Activated CD4-positive, CD25-positive, alpha-beta regulatory T cell treated with anti-CD3 and anti-CD28 coated beads, Interleukin-2, amount 50 U/mL, for 16 hours (primary cell): Measurements from ENCODE around the gene TSC1.
"Not testable (repeated sequence)": the region's sequence is repeated elsewhere in the genome, so short reads cannot be mapped to it uniquely, and the experiment has no call there.

Experiments
- DNase-seq: peaks from one replicate; pipeline ENCODE4 v3.0.0-alpha.2; 2020; ENCODE audit warnings: low read depth, low spot score

TSC1 gene

DNA sequence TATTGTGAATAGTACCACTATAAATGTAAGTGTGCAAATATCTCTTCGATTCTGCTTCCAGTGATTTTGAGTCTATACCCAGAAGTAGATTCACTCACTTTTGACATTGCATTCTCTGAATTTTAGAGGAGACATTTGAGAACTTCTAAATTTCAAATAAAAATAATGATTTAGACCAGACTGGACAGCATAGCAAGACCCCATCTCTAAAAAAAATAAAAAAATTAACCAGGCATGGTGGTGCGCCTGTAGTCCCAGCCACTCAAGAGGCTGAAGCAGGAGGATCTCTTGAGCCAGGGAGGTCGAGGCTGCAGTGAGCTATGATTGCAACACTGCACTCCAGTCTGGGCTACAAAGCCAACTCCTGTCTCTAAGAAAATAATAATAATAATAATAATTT is 32.2 kb upstream of the TSC1 start:
- DNase-seq: no peak

DNA sequence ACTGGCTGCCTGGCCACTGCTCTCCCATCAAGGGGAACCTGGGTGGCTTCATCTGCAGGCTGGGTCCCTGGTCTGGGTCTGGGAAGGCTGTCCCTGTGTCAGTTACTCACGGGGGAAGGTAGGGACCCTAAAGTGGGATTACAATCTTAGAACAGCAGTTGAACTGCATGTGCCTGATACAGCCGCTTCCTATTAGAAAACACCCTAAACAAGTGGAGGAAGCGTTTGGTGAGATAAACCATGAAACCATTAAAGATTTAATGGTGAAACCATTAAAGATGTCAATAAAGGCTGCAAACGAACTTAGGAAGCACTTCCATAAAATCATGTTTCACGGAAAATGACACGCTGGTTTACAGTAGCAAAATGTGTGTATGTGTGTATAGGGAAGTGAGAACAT is 31.5 kb upstream of the TSC1 start:
- DNase-seq: no peak

DNA sequence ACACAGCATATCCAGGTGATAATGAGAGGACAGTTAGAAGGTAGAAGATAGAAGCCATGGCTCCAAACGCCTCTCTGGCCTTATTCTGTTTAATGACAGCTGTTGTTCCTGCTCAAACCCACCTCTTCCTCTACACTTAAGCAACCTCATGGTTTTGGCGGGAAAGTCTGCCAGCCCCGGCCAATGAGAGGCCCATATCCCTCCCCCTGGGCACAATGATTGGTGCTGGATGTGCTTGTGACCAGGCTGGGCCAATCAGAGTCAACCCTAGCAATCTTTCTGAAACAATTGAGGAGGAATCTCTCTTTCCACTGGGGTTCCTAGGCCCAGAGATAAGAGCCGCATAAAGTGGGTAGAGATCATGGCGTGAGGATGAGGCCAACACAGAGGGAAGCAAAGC is 29.3 kb upstream of the TSC1 start:
- no peak for DNase-seq

DNA sequence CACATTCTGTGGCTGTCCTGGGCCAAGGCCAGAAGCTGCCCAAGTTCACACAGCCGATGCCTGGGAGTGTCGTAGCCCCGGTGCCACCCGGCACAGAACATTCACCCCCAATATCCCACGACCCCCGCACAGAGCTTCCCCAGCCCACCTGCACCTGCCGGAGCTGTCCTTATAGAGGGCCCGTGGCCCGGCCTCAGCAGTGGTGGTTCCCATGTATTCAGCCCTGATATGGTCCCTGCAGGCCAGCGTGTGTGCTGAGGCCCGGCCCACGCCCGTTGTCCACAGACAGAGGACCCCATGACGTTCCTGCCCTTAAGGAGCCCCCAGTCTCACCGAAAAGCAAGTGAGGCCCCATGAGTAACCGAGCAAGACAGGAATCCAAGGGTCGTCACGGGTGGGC is 28.8 kb upstream of the TSC1 start:
- DNase-seq: no peak

DNA sequence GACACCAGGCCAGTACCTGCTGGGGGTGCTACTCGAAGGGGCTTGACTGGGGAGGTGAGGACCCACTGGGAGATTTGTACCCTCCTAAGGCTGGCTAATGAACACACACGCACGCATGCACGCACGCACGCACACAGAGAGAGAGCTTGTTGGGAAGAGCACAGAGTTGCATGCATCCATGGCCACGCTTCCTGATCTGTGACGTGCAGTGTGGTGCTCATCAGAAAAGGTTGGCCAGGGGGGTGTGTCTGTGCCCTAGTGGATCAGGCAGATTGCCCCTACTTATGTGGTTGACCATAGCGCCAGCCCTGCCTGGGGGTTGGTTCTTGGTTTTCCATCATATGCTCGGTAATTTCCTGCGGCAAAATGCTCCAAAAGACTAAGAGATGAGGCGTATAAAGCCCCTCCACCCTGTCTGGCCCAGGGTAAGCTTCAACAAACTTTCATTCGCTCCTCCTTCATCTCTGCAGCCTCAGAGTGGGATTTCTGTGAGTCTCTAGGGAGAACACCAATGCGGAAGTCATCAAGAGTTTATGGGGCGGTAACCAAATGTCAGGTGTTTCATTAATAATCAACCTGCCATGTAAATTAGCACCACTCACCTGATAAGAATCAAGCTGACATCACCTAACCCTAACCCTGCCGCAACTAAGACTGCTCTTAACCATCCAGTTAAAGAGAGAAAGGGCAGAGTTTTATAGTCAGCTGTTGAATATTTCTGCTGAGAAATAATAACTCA is 26.1 kb upstream of the TSC1 start:
- no peak for DNase-seq

DNA sequence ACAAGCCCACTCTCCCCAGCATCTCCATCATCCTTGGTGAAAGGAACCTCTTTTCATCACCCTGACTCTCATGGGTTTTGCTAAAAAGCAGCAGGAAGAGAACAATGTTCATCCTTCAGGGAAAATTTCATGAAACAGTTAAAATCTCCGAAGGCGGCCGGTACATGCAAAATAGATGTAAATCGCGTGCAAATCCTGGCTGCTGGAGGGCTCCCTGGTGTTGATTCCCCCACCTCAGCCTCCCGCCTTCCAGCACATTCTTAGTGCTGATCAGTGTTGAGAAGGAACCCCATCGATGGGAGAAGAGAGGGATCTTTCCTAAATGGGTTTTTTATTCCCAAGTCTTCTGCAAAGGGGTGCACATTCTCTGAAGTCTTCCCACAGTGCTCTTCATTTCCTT is 25.4 kb upstream of the TSC1 start:
- DNase-seq: no peak

DNA sequence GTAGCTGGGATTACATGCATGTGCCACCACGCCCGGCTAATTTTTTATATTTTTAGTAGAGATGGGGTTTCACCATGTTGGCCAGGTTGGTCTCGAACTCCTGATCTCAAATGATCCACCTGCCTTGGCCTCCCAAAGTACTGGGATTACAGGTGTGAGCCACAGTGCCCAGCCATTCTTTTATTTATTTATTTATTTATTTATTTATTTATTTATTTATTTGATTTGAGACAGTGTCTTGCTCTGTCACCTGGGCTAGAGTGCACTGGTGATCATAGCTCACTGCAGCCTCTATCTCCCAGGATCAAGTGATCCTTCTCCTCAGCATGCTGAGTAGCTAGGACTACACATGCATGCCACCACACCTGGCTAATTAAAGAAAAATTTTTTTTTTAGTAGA is 23.5 kb upstream of the TSC1 start:
- not testable (repeated sequence) for DNase-seq

DNA sequence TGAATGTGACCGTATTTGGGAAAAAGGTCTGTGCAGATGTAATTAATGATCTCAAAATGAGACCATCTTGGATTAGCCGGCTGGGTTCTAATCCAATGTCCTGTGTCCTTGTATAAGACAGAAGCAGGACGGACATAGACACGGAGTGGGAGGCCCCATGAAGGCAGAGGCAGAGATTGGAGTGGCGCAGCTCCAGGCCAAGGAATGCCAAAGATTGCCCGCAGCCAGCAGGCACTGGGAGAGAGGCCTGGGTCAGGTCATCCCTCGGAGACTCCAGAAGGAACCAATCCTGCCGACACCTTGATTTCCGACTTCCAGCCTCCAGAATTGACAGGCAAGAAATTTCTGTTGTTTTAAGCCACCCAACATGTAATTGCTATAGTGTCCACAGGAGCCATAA is 21.1 kb upstream of the TSC1 start:
- DNase-seq: no peak

DNA sequence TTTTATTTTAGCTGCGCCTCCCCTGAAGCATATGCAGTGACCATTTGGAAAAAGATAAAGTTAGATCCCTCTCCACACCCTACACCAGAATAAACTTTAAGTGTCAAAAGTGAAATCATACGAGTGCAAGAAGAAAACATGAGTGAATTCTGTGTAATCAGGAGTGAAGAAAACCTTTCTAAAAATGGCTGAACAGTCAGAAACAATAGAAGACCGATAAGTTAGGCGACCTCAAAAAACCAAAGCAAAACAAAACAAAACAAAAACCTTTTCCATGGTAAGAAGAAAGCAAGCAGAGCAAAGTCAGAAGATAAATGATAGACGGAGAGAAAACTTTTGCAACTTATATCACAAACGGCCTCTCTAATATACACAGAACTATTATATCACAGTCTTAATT is 16.6 kb upstream of the TSC1 start:
- no peak for DNase-seq

DNA sequence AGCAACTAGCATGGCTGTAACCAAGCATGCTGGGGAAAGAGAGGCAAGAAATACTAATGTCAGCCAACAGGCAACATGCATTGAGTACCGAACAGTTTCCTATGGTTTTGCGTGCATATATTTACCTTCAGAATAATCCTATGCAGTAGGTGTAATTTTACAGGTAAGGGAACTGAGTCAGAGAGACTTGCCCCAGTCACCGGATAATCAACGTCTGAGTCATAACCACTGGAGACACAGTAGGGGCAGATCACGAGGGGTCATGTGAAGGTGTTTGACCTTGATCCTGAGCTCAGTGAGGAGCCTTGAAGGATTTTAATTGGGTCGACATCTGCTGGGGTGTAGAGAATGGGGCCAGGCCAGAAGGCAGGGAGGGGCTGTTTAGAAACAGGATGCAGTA is 13.4 kb upstream of the TSC1 start:
- no peak for DNase-seq

DNA sequence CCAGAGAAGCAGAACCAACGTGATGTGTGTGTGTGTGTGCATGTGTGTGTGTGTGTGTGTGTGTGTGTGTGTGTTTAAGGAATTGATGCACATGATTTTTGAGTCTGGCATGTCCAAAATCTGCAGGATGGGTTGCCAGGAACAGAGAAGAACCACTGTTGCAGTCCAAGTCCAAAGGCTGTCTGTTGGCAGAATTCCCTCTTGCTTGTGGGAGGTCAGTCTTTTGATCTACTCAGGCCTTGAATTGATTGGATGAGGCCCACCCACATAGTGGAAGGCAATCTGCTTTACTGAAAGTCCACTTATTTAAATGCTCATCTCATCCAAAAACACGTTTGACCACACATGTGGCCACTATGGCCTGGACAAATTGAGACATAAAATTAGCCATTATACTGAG is 11.4 kb upstream of the TSC1 start:
- DNase-seq: no peak

DNA sequence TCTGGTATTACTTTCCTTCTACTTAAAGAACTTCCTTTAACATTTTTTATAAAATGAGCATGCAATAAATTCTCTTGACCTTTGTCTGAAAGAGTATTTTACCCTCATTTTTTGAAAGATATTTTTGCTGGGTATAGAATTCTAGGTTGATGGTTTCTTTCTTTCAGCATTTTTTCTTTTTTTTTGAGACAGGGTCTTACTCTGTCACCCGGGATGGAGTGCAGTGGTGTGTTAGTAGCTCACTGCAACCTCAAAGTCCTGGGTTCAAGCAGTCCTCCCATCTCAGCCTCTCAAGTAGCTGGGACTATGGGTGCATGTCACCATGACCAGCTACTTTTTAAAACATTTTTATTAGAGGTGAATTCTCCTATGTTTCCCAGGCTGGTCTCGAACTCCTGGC is 10.7 kb upstream of the TSC1 start:
- no peak for DNase-seq

DNA sequence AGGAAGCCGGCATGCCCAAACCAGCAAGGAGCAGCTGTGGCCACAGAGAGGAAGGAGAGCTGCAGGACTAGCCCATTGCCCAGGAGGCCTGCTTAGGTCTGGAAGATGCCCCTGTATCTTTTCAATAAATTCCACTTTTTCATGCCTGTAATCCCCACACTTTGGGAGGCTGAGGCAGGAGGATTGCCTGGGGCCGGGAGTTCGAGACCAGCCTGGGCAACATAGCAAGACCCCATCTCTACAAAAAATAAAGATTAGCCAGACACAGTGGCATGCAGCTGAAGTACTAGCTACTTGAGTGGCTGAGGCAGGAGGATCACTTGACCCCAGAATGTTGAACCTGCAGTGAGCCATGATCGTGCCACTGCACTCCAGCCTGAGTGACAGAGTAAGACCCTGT is 5.3 kb upstream of the TSC1 start:
- DNase-seq: no peak

DNA sequence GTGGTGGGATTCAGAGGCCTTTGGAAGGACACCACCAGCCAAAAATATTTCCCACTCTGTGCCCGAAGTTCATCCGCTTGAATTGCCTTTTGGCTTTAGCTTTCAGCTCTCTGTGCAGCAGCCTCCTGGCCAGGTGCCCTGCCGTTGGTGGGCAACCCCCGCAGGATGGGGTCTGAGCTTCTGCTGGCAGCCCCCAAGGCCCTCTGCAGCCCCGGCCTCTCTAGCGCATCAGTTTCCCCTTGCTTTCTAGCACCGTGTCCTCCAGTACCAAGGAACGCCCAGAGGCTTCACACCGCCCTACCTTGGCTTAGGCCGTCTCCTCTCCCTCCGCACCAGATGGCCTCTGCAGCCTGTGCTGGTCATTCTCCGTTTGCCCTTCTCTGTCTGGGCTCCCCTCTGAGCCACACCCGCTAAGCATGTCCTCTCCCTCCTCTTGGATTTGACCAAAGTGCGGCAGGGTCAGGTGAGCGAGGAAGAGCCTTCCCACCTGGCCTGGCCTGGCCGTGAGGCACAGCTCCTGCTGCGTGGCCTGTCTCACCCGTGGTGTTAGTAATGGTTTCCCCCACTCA is 4.2 kb upstream of the TSC1 start:
- no peak for DNase-seq

DNA sequence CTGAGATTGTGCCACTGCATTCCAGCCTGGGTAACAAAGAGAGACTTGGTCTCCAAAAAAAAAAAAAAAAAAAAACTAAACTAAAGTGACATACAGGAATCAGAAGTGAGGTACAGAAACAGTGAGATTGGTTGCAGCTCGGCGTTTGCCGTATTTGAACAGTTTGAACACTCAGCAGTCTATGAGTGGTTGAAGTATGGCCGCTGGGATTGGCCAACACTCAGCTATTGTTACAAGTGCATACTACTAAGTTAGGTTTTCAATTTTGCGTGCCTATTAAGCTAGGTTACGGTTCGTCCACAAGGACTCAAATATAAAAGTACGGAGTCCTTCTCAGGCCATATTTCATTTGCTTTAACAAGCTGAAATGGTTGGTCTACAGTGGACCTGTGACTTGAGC is 3.3 kb upstream of the TSC1 start:
- DNase-seq: no peak

DNA sequence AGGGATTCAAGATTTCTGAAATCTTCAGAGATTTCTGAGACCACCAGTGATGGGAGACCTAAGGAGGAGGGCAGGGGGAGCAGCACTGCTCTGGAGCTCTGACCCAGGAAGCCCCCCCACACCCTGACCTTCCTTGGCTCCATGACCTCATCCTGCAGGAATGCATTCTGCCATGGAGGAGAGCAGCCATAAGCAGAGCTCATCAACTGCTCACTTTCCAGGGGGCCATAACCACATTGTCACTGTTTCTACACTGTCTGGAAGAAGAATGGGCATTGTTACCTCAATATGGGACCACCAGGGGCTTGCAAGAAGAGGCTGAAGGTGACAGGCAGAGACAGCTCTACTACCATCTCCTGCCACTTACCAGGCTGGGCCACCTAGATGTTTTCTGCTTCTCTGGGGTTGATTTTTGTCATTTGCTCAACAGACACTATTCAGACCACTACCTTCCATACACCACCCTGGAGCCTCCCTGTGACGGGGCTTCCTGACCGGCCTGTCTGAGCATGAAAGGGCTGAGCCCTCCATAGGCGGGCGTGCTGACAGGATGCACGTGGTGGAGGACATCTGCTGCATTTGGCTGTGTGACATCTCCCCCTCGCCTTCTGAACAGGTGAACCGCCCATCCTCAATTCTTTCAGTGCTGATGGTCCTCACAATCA is 2.3 kb upstream of the TSC1 start:
- DNase-seq: no peak

DNA sequence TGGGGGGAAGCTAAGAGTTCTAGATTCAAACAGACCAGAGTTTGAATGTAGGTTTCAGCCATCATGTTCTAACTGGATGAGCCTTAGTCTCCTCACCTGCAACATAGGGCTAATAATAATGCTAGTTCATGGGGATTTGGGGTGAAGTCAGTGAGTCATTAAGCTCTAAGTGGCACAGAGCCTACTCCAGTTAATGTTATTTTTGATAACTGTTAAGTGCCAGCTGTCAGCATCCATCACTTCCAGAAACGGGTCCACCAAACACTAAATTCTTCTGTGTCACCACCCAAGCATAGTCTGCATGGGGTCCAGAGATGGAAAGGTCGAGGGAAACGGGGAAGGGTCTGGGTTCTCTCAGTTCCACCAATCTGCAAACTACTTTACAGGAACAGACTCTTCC is 1.8 kb upstream of the TSC1 start:
- no peak for DNase-seq

DNA sequence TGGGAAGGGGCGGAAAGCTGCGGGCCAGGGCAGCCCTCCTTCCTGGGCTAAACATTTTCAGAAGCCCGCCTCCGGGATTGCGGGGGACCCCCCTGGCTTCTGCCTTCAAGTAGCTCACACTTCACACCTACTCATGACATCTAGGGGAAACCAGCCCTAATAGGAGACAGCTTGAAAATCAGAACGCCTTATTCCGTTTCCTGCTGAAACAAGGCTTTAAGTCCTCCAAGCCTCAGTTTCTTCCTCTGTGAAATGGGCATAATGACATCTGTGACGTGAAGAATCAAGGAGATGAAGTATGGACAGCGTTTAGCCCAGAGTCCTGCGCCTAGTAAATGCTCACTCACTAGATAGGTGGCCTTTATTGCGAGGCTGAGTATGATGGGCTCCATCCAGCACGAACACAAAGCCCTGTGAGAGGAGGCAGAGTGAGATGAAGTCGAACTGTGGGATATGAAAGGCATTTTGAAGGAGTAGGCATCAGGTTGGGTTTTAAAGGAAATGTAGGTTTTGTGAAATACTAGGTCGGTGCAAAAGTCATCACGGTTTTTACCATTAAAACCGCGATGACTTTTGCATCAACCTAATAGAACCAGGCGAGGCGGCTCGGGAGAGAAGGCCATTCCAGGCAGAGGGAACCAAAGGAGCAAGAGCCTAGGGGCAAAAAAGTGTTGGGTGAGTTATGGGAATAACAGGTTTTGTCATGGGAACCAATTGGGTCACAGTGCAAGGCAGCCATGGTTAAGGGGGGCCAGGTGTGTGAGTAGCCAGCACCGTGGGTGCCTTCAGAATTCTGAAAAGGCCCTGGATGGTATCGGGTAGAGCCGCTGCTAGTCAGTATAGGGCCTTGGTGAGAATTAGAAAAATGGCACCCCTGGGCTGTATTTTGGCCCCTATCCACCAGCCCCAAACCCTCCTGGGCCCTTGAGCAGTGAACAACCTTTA is 1.0 kb upstream of the TSC1 start:
- DNase-seq: no peak

DNA sequence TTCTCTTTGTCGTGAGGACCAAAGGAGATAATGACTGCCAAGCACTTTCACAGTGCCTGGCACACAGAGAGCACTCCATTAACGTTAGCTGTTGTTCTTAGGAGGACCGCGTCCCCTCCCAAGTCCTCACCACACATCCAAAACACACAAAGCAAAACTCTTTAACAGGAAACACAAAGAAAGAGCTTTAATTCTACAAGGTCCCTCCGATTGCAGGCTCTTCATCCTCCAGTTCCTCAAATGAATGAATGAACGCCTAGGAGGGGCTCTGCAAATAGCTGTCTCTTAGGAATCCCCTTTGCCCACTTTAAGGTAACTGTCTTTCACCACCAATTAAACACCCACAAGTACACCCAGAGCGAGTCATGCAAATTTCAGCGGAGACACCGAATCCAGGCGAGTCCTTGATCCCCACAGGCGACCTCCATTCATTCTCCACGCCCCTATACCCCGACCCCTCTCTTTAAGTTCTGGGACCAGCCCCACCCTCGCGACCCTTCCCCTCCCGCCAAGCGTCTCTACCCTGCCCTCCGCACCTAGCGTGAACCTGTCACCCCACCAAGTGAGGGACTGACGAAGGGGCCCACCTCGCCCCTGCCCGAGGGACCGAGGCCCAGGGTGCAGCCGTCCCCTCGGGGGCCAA is 644 bp downstream of the TSC1 start:
- DNase-seq: no peak

DNA sequence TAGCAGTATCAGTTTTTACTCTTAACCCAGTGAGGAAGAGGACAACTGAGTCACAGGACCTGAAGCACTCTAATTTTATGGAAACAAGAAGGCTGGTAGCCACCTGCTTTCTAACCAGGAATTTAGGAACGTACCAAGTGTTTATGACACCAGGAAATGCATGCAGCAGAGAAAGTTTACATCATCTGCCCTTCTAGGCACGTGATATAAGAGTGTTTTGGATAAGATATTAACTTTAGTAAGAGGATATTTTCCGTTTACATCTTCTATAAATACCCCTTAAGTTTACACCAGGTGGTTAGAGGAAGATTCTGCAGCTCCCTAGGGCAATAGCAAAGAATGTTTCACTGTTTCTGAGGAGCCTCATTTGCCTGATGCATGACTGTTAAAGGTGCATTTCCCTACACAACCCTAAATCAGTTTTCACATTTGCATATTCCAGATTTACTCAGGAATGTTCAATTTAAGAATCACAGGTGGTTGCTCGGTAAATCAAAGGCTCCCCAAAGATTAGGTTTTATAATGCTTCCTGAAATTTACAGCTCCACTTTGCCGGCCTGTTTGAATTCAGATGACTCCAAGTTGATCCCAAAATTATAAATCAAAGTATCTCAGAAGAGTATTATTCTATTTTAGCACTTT is 1.8 kb downstream of the TSC1 start:
- DNase-seq: no peak

DNA sequence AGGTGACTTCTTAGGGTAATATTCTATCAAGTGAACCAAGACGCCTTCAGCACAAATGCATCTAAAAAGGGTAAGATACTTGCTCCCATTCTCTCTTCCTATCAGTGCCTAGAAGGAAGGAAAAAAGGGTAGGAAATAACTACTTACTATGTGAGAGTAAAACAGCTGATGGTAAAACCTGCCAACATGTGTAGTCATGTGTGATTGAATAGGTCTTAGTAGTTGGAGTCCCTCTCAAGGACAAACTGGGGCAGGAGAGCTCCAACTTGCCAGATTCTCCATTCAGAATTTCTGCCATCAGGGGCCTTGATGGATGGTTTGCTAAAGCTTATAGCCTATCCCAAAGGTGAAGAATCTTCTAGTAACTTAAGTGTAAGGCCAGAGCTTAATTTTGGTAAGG is 5.2 kb downstream of the TSC1 start:
- no peak for DNase-seq
